Common myeloid progenitor, CD34-positive (primary cell): ENCODE data around the gene COP1.

Experiments used
- CTCF ChIA-PET: fragments of 350-600 bp; sonication (Branson Sonifier 250); formaldehyde crosslinking; loops from one replicate; lab custom pipeline; 2021; ENCODE audit warnings: antibody characterized with exemption; lab: Charles Lee
- POLR2A ChIA-PET: fragments of 350-600 bp; sonication (Branson Sonifier 250); formaldehyde crosslinking; loops from one replicate; lab custom pipeline; 2021; ENCODE audit warnings: antibody characterized with exemption; lab: Charles Lee
- DNase-seq, 3 donors: peaks; one replicate each; pipeline versions ENCODE4 v3.0.0 to v3.0.0-alpha.2; 2013
- H3K27ac ChIP-seq, 2 experiments: 1 replicate in 1 of 2; 2 replicates in 1 of 2; pipeline ENCODE4 v1.7.0; 2013; ENCODE audit warnings: inconsistent platforms in 2 of 2, low read length in 2 of 2, mild to moderate bottlenecking in 2 of 2, low read depth in 1 of 2, moderate library complexity in 1 of 2; ENCODE audit not compliant: severe bottlenecking in 2 of 2, insufficient read depth in 1 of 2, poor library complexity in 1 of 2
- H3K27me3 ChIP-seq, 5 experiments: replicated peaks in 2 of 5; 1 replicate in 3 of 5; 2 replicates in 2 of 5; pipeline versions ENCODE4 v1.6.1 to v1.7.0; 2013; ENCODE audit warnings: low read length in 4 of 5, mild to moderate bottlenecking in 2 of 5, moderate library complexity in 2 of 5, inconsistent platforms in 1 of 5; ENCODE audit not compliant: insufficient read depth in 5 of 5, control insufficient read depth in 4 of 5
- H3K36me3 ChIP-seq, 4 experiments: 1 replicate in 2 of 4; 2 replicates in 2 of 4; pipeline versions ENCODE4 v1.6.1 to v1.7.0; 2013; ENCODE audit warnings: low read length in 3 of 4, control low read depth in 1 of 4, mild to moderate bottlenecking in 1 of 4; ENCODE audit not compliant: control insufficient read depth in 4 of 4, insufficient read depth in 4 of 4
- H3K4me1 ChIP-seq, 4 experiments: 1 replicate in 3 of 4; 2 replicates in 1 of 4; pipeline versions ENCODE4 v1.6.1 to v1.7.1; 2013; ENCODE audit warnings: low read length in 3 of 4, mild to moderate bottlenecking in 3 of 4, control low read depth in 1 of 4, inconsistent platforms in 1 of 4, moderate library complexity in 1 of 4; ENCODE audit not compliant: control insufficient read depth in 4 of 4, insufficient read depth in 4 of 4; ENCODE audit errors: control extremely low read depth in 1 of 4
- H3K4me3 ChIP-seq, 7 experiments: 1 replicate in 4 of 7; 2 replicates in 3 of 7; pipeline versions ENCODE4 v1.5.1 to v1.7.0; 2013; ENCODE audit warnings: mild to moderate bottlenecking in 7 of 7, low read length in 6 of 7, moderate library complexity in 6 of 7, inconsistent platforms in 2 of 7, low read depth in 2 of 7, control low read depth in 1 of 7; ENCODE audit not compliant: insufficient read depth in 4 of 7, control insufficient read depth in 1 of 7; ENCODE audit errors: extremely low read depth in 1 of 7
- H3K9me3 ChIP-seq, 5 experiments: 1 replicate in 4 of 5; 2 replicates in 1 of 5; pipeline versions ENCODE4 v1.6.1 to v1.7.1; 2013; ENCODE audit warnings: low read length in 4 of 5, mild to moderate bottlenecking in 2 of 5, inconsistent platforms in 1 of 5, low read depth in 1 of 5, moderate library complexity in 1 of 5; ENCODE audit not compliant: control insufficient read depth in 4 of 5, insufficient read depth in 2 of 5; ENCODE audit errors: control extremely low read depth in 1 of 5
- WGBS: methylation state at CpG from one replicate; pipeline ENCODE4 v1.1.5; 2013; ENCODE audit not compliant: insufficient coverage; 5-methylcytosine and 5-hydroxymethylcytosine counted together

The COP1 gene

DNA sequence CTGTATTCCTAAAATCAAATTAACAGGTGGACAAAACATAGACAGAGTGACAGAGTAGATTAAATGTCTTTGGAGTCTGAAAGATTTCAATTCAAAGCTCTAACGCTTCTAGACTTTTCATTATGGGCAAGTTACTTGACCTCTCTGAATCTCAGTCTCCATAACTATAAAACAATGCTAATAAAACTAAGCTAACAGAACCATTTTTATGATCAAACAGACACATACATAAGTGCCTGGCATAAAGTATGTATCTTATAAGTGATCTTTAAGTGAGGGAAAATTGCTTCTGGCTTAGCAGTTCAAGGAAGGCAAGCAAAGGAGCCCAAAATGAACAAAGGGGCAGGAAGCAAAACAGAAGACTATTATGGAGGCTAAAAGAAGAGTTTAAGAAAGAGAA is 246.9 kb downstream of the COP1 start:
- Histone ChIP-seq H3K36me3 (peaks cover 2 to 30% (median 16%) of the 10 kb centered on the region in 4 experiments), H3K27me3 (no peaks in the 10 kb centered on the region), H3K27ac (no peak overlapping the region), H3K4me1 (peaks cover 0 to 4% (median 0%) of the 10 kb centered on the region in 4 experiments), H3K9me3 (peaks cover 0 to 5% (median 0%) of the 10 kb centered on the region in 5 experiments), H3K4me3 (no peak overlapping the region)
- ChIA-PET POLR2A (no interaction called here), CTCF (no interaction called here)
- no peak for DNase-seq
- no CpG with 5 or more reads among the region's 1 CpG for WGBS

GRCh38 chr1:175951627-175952026 is 255.5 kb downstream of the COP1 start:
- Histone ChIP-seq H3K36me3 (peaks cover 13 to 39% (median 21%) of the 10 kb centered on the region in 4 experiments), H3K9me3 (peaks cover 0 to 19% (median 6%) of the 10 kb centered on the region in 5 experiments), H3K4me3 (no peak overlapping the region), H3K27ac (no peak overlapping the region), H3K4me1 (no peaks in the 10 kb centered on the region), H3K27me3 (no peaks in the 10 kb centered on the region)
- ChIA-PET CTCF (no interaction called here), POLR2A (no interaction called here)
- WGBS: no CpG with 5 or more reads among the region's 1 CpG
- peak in 1 of 3 donors; percentile 10 for DNase-seq

DNA sequence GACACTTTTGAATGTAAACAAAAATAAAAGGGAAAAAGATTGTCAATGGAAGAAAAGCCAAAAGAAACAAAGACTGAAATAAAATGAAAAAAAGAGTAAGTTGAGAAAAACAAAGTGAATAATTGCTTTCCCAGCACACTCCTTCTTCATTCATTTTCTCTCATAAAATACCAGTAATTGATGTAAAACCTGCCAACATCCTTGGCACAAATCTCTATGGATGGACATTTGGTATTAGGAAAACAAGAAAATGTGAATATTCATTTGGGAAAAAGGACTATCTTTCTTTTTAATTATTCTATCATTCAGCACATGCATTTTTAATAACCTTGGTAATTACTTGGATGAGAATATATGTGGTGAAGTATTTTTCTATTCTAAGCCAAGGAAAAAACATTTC is 259.3 kb downstream of the COP1 start:
- CTCF ChIA-PET: interaction anchor here (1.1 kb wide), 1 partner anchor 18 kb away, joined by 4 read pairs; no protein-coding TSS in a partner anchor
- Histone ChIP-seq H3K27ac (no peak overlapping the region), H3K36me3 (peaks cover 29 to 41% (median 36%) of the 10 kb centered on the region in 4 experiments), H3K9me3 (peaks cover 0 to 12% (median 6%) of the 10 kb centered on the region in 5 experiments), H3K27me3 (no peaks in the 10 kb centered on the region), H3K4me1 (no peaks in the 10 kb centered on the region), H3K4me3 (no peak overlapping the region)
- POLR2A ChIA-PET: no interaction called here
- no peak for DNase-seq

DNA sequence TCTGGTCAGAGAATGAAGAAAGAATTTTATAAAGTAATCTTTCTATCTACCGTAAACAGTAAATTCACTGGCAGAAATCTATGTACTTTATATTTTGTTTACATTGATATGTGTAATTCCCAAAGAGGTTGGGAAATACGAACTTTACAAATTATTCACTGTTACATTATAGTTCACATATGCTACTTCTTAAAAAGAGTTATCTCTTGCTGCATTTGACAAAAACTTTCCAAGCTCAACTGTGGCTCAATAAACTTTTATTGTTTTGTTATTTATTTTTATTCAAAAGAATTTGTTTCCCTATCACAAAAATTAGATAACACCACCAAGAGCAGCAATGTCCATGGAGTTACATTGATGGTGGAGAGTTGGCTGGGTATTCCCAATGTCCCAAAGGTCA is 262.5 kb downstream of the COP1 start:
- H3K4me3 ChIP-seq: no peak overlapping the region
- peaks cover 0 to 4% (median 0%) of the 10 kb centered on the region in 5 experiments for H3K9me3 ChIP-seq
- H3K27ac ChIP-seq: no peak overlapping the region
- ChIA-PET POLR2A (no interaction called here), CTCF (no interaction called here)
- H3K4me1 ChIP-seq: no peaks in the 10 kb centered on the region
- H3K36me3 ChIP-seq: peaks cover 37 to 49% (median 39%) of the 10 kb centered on the region in 4 experiments
- no peaks in the 10 kb centered on the region for H3K27me3 ChIP-seq
- WGBS: no CpG with 5 or more reads among the region's 2 CpGs
- no peak for DNase-seq

GRCh38 chr1:175941164-175941563 is 265.9 kb downstream of the COP1 start:
- WGBS: 100% methylated on average over 1 of the region's 2 CpGs

GRCh38 chr1:175936736-175937135 is 270.4 kb downstream of the COP1 start:
- Histone ChIP-seq H3K4me1 (no peaks in the 10 kb centered on the region), H3K36me3 (peaks cover 6 to 31% (median 20%) of the 10 kb centered on the region in 4 experiments), H3K27ac (no peak overlapping the region), H3K9me3 (peaks cover 0 to 7% (median 0%) of the 10 kb centered on the region in 5 experiments), H3K27me3 (no peaks in the 10 kb centered on the region), H3K4me3 (no peak overlapping the region)
- POLR2A ChIA-PET: no interaction called here
- 100% methylated on average over 5 of the region's 6 CpGs for WGBS
- CTCF ChIA-PET: no interaction called here
- no peak for DNase-seq

More at GRCh38 chr1:175941164-175941563, 265.9 kb downstream of the COP1 start:
- Histone ChIP-seq H3K9me3 (peaks cover 0 to 7% (median 0%) of the 10 kb centered on the region in 5 experiments), H3K27me3 (no peaks in the 10 kb centered on the region), H3K36me3 (peaks cover 25 to 49% (median 34%) of the 10 kb centered on the region in 4 experiments), H3K4me3 (no peak overlapping the region), H3K4me1 (no peaks in the 10 kb centered on the region), H3K27ac (no peak overlapping the region)
- no peak for DNase-seq
- ChIA-PET POLR2A (no interaction called here), CTCF (no interaction called here)

DNA sequence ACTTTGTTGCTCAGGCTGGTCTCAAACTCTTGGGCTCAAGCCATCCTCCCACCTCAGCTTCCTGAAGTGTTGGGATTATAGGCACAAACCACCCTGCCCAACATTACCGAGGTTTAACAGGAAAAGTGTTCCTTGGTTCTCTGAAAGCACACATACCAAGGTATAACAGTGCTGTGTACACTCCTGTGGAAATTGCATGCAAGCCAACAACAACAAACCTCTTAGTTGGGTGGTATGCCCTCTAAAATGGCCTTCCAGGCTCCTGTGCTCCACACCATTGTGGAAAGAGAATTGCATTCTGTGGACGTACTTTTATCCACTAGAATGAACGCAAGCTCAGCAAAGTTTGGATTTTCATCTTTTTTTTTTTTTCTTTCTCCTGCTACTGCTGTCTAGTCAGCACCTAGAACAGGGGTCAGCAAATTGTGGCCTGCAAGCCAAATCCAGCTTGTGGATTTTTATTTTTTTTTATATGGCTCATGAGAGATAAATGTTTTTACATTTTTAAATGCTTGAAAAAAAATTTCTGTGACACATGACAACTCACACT is 271.4 kb downstream of the COP1 start:
- 100% methylated on average over 1 of the region's 3 CpGs for WGBS
- POLR2A ChIA-PET: no interaction called here
- peaks cover 0 to 7% (median 2%) of the 10 kb centered on the region in 5 experiments for H3K9me3 ChIP-seq
- CTCF ChIA-PET: no interaction called here
- no peak for DNase-seq
- H3K36me3 ChIP-seq: peaks cover 1 to 22% (median 11%) of the 10 kb centered on the region in 4 experiments
- H3K27ac ChIP-seq: no peak overlapping the region
- no peak overlapping the region for H3K4me3 ChIP-seq
- H3K27me3 ChIP-seq: no peaks in the 10 kb centered on the region
- H3K4me1 ChIP-seq: no peaks in the 10 kb centered on the region
